GM10248 (cell line): ENCODE measurements around the gene CAMK1D.

ENCODE experiments used
- CTCF ChIA-PET: fragments of 300-600 bp; sonication (Branson Sonifier 250); formaldehyde crosslinking; extraction: SDS; loops from one replicate; lab custom pipeline; 2021; ENCODE audit warnings: antibody characterized with exemption; lab: Yijun Ruan, JAX
- POLR2A ChIA-PET: fragments of 350-650 bp; sonication (Branson Sonifier 250); formaldehyde crosslinking; extraction: SDS; loops from one replicate; lab custom pipeline; 2020; ENCODE audit warnings: antibody characterized with exemption; lab: Yijun Ruan, JAX
- DNase-seq: peaks from one replicate; pipeline ENCODE4 v3.0.0; 2012; ENCODE audit errors: extremely low spot score
- TF ChIP-seq, protein P1 (sequence below): IDR thresholded peaks from 2 replicates; pipeline ENCODE4 v1.5.1; 2012; ENCODE audit warnings: mild to moderate bottlenecking, low read depth; ENCODE audit errors: extremely low read depth, missing control alignments, control extremely low read depth

The CAMK1D gene

DNA sequence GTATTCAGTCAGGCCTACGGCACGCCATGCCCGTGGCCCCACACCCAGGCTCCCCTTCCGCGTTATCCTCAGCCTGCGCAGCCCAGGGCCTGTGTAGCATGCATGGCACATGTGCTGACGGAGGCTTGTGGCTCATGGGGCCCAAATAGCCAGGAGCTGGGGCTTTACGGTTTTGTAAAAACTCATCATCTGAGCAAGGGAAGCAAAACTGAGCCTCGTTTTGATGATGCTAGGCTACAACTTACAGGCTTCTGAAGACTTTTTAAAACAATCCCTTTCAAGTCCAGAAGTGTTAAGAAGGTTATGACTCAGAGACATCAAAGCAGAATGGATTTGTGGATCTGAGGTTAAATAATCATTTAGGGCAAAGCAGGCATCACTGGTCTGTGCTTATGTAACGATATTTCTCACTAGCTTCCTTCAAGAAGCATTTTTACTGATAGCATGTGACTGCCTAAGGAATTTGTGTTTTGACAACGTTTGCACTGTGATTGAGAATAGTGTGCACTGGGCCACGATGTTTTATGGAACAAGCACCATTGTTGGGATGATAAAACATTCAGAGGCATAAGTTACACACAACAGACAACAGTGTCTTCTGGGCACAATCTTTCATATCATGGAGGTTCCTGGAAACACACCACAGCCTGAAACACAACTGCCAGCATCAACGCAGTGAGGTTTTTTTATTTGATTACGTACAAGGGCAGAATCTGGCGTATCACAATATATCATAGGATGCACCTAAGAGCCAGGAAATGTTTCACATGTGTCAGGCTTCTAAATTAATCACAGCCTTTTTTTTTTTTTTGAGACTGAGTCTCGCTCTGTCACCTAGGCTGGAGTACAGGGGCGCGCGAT is 377.9 kb downstream of the CAMK1D start:
- POLR2A ChIA-PET: no interaction called here
- TF ChIP-seq, protein P1, sequence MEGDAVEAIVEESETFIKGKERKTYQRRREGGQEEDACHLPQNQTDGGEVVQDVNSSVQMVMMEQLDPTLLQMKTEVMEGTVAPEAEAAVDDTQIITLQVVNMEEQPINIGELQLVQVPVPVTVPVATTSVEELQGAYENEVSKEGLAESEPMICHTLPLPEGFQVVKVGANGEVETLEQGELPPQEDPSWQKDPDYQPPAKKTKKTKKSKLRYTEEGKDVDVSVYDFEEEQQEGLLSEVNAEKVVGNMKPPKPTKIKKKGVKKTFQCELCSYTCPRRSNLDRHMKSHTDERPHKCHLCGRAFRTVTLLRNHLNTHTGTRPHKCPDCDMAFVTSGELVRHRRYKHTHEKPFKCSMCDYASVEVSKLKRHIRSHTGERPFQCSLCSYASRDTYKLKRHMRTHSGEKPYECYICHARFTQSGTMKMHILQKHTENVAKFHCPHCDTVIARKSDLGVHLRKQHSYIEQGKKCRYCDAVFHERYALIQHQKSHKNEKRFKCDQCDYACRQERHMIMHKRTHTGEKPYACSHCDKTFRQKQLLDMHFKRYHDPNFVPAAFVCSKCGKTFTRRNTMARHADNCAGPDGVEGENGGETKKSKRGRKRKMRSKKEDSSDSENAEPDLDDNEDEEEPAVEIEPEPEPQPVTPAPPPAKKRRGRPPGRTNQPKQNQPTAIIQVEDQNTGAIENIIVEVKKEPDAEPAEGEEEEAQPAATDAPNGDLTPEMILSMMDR: no peak
- DNase-seq: no peak
- CTCF ChIA-PET: interaction anchor here (1.4 to 4.8 kb wide), 3 partner anchors 10 to 475 kb away, joined by 3 to 38 read pairs (median 9); no protein-coding TSS in a partner anchor

DNA sequence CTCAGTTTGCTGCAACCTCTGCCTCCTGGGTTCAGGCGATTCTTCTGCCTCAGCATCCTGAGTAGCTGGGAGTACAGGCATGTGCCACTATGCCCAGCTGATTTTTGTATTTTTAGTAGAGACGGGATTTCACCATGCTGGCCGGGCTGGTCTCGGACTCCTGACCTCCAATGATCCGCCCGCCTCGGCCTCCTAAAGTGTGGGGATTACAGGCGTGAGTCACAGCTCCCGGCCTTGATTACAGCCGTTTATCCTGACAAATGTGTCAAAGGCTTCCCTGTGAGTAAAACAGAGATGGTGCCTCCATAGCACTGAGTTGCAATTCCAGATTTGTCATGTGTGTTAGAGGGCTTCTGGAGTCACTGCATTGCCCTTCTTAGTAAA is 378.5 kb downstream of the CAMK1D start:
- POLR2A ChIA-PET: no interaction called here

GRCh38 chr10:12728494-12728893 is 379.1 kb downstream of the CAMK1D start:
- ChIA-PET POLR2A (no interaction called here), CTCF (interaction anchor here (2.4 to 4.8 kb wide), 2 partner anchors 9 to 19 kb away, joined by 9 to 38 read pairs; no protein-coding TSS in a partner anchor)
- no peak for DNase-seq
- TF ChIP-seq, protein P1: no peak

More for the DNA sequence above, 378.5 kb downstream of the CAMK1D start:
- CTCF ChIA-PET: interaction anchor here (2.4 to 4.8 kb wide), 2 partner anchors 10 to 18 kb away, joined by 9 to 38 read pairs; no protein-coding TSS in a partner anchor
- no peak for DNase-seq
- TF ChIP-seq, protein P1: no peak

- DNase-seq: no peak
- ChIA-PET POLR2A (no interaction called here), CTCF (interaction anchor here (2.1 kb wide), 2 partner anchors 13 to 18 kb away, joined by 7 to 10 read pairs; no protein-coding TSS in a partner anchor)
Measured at GRCh38 chr10:12729885-12730284, 380.5 kb downstream of the CAMK1D start.

DNA sequence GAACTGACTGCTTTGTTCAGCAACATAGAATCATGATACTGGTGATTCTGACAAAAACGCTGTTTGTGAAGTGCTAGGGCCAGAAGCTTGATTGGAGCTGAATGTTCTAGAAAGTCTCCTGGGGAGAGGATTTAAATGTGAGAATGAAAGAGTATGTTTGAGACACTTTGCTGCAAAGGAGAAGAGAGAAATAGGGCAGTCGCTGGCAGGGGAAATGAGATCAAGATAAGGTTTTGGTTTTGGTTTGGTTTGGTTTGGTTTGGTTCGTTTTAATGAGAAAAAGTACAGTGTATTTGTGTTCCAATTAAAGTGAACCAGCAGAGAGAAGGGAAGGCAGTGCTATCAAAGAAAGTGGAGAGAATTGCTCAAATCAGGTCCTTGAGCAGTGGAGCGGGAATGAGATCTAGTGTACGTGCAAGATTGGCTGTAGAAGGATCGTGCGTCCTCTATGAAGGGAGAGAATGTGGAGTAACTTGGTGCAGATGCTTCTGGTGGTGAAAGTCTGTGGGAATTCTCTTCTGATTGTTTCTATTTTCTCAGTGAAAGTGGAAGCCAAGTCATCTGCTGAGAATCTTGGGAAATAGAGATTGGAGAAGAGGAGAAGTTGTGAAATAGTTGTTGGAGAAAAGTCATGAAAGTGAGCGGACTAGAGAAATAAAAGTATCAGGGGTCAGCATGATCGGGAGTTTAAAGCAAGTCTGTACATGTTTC is 381.6 kb downstream of the CAMK1D start:
- ChIA-PET CTCF (interaction anchor here (1.0 to 2.1 kb wide), 3 partner anchors 10 to 19 kb away, joined by 3 to 10 read pairs (median 7); no protein-coding TSS in a partner anchor), POLR2A (no interaction called here)
- TF ChIP-seq, protein P1: no peak
- DNase-seq: peak; percentile 34

More at GRCh38 chr10:12729885-12730284, 380.5 kb downstream of the CAMK1D start:
- TF ChIP-seq, protein P1: peak; percentile 25

GRCh38 chr10:12733271-12733670 is 383.9 kb downstream of the CAMK1D start:
- TF ChIP-seq, protein P1: no peak
- POLR2A ChIA-PET: no interaction called here
- CTCF ChIA-PET: no interaction called here
- no peak for DNase-seq
